GM21717 (cell line): Measurements from ENCODE around the gene GPR39.

Experiments used
- ATAC-seq: cut with Tn5 transposase; IDR thresholded peaks from one replicate; pipeline ENCODE4 v1.9.1; 2021; ENCODE audit warnings: mild to moderate bottlenecking, moderate library complexity; ENCODE audit not compliant: unreplicated experiment

The GPR39 gene

DNA sequence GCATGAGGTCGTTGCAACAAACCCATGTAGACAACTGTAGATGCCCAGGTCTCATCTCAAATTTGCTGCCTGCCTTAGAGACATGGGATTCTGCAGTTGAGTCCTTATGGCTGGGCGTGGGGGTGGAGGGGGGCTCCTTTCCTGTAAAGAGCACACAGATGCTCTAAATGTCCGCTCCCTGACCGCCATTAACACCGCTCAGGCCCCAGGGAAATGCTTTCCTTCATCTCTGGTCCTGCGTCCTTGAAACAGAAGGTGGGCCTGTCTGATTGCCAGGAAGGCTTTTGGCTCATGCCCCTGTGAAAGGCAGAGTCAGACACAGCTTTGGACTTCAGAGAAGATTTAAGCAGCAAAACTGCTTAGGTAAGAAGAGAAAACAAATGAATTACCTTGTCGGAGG lies 25.7 kb downstream of the GPR39 start:
- no peak for ATAC-seq

DNA sequence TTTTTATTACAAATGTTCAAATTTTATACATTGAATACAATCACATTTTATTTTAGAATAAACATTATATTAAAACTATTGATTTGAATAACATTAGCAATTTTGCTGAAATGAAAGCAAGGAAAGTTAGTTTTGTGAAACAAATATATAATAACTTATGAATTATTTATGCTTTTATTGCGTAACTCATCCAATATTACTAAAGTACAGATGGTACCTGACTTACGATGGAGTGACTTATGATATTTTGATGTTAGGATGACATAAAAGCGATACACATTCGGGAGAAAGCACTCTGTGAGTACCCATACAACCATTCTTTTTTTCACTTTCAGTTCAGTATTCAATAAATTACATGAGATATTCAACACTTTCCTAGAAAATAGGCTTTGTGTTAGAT lies 26.5 kb downstream of the GPR39 start:
- ATAC-seq, result no peak

DNA sequence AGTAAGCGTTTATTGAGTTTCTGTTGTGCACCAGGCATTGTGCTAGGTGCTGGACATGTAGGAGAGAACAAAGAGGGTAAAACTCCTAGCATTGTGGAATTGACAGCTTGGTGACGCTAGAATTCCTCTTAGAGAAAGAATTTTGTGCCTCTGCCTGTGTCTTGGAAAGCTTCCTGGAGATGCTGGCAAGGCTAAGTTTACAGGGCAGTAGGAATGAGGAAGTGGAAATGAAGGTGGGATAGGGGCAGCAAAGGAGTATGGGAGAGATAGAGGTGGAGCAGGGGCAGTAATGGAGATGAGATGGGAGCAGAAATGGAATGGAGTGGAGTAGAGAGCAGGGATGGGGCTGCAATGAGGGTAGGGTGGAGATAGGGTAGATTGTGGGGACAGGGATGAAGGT lies 29.8 kb downstream of the GPR39 start:
- ATAC-seq, result no peak

- no peak for ATAC-seq
Measured at GRCh38 chr2:132448331-132448730, 31.7 kb downstream of the GPR39 start.

DNA sequence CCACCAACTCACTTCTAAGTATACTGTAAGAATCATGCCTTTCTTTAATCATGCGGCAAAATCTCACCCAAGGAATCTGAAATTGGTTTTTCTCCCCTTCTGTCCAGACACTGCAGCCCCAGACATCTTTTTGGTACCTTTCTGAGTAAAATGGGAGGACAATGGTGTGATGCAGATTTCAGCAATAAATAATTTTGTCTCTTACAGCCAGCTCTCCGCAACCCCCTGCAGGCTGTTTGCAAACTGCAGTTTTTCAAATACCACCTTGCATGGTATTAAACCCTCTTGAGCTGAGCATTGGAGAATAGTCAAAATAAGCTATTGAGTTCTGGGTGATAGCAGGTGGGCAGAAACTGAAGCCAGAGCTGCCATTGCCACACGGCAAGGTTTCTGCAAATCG lies 32.2 kb downstream of the GPR39 start:
- no peak for ATAC-seq

GRCh38 chr2:132449868-132450267 lies 33.3 kb downstream of the GPR39 start:
- no peak for ATAC-seq

- ATAC-seq, result no peak
Measured at GRCh38 chr2:132460781-132461180, 44.2 kb downstream of the GPR39 start.

GRCh38 chr2:132462236-132462635 lies 45.6 kb downstream of the GPR39 start:
- no peak for ATAC-seq

DNA sequence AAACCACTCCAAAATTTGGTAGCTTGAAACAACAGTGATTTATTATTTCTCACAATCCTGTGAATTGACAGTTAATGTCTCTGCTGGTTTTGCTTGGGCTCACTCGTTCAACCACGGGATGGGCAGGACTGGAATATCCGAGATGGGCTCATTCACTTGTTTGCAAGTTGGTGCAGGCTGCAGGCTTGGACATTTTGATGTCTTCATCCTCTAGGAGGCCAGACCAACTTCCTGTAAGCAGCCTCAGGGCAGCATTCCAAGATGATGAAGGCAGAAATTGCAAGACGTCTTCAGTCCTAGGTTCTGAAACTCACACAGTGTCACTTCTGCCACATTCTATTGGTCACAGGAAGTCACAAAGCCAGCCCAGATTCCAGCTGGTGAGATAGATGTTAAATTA lies 47.1 kb downstream of the GPR39 start:
- no peak for ATAC-seq

GRCh38 chr2:132465917-132466316 lies 49.3 kb downstream of the GPR39 start:
- ATAC-seq, result no peak

- ATAC-seq, result no peak
Measured at GRCh38 chr2:132466428-132467028, 49.9 kb downstream of the GPR39 start.

DNA sequence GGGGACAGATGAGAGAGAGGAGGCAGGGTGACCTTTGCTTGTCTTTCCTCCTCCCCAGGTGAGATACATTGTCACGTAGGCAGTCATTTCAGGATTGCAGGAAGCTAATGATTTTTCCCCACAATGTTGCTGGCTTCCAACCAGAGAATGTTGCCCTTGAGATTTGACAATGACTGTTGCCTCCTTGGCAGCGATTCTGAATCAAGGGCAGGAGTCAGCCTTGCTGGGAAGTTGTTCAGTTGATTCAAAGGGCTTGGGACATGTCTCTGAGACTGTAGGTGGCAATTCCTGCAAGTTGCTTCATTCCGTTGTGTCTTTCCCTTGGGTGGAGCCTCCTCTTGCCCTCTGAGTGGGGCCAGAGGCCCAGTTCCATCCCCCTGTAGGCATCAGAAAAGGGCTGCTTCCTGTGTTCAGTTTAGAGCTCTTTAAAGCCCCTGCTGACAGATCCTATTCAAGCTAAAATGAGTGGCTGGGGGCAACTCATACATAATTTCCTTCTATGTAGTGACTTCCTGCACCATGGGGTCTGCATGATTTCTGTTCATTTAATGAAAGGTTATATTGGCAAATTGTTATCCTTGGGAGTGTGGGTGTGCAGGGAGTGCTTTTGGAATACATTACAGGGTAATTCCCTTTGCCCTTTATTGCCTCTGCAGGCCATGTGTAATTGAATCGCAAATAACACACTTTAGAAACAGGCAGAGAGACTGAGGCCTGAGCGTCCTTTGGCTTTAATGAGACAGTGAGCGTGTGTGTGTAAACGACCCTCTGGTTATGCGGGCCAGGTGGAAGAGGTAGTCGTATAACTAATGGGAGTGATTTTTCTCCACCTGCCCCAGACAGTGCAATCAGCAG lies 52.4 kb downstream of the GPR39 start:
- no peak for ATAC-seq

DNA sequence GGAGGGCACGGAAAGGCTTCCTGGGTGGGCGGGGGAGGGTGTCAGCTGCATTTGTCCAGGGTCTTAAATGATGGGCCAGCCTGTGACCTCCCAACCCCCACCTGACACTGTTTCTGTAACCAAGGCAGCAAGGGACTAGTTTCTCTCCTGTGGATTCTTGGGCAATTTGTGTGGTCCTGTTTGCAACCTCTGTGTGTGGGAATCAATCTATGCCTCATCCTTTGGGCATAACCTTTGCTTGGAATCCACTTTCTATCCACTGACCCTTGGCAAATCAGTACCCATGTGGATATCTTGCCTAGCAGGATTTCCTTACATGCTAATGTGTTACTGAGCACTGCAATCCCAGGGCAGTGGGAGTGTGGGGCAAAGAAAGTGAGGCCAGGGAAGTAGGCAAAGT lies 54.1 kb downstream of the GPR39 start:
- no peak for ATAC-seq

DNA sequence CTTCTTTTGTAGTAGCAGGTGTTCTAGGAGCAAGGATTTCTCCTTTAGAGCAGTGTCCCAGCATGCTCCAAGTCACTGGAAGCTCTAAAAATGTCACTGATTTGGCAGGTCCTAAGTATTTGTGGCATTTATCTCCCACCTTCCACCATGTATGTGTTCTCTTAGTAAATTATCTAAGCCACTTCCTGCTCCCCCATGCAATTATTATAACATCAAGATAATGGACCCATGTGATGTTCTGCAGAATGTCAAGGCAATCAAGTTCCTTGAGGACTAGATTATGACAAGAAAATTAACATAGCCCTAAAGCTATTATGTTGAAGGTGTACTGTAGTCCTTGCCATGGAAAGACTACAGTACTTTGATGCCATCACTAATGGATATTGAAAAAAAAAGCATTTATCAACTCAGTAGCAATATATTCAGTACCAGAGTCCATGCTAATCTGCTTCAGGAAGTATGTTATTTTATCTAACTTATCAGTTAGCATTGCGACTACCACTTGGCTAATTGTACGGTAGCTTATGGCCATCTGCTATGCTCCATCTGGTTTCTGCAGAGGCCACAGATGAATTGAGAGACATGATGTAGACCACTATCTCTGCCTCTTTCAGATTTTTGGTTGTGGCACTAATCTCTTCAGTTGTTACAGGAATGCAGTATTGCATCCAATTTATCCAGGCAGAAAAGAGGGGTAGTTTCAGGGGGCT lies 56.7 kb downstream of the GPR39 start:
- no peak for ATAC-seq

DNA sequence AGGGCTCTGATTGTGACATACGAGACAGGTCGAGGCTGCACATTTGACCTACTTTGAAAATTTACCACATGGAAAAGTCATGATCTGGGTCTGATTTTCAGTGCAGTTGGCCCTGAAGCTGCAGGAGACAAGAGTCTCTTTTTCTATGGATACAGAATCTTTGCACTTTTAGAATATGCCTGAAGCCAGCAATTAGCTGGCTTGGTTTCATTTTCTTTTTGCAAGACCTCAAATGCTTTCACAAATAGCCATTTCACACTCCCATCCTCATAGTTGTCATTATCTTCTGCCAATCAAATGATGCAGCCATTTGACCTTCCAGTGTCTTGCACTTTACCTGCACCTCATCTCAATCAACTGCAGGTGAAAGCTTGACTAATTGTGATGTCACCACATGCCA lies 59.0 kb downstream of the GPR39 start:
- ATAC-seq, result no peak

DNA sequence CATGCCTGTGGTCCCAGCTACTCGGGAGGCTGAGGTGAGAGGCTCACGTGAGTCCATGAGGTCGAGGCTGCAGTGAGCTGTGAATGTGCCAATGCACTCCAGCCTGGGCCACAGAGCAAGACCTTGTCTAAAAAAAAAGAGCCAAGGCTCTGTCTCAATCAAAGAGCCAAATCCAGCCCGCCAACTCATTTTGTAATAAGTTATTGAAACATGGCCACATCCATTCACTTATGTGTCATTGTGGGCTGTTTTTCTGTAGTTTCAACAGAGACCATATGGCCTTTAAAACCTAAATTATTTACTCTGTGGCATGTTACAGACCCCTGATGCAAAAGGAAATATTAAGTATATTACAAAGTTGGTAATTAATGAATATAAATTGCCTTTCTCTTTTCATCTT lies 60.8 kb downstream of the GPR39 start:
- ATAC-seq, result no peak

DNA sequence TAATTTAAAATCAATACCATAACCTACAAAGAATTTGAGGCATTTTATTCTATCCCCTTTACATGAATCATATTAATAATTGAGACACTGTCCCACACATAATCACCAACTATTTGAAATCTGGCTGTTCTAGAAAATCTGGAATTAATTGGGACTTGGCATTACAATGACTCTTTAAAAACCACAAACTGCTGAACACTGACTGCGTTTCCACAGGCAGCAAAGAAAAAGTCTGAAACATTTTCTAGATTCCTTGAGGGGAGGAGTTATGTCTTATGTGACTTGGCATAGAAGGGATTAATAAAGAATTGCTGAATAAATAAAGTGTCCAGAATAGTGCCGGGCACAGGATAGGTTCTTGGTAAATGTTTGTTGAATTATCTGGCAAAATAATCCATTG lies 61.4 kb downstream of the GPR39 start:
- no peak for ATAC-seq

DNA sequence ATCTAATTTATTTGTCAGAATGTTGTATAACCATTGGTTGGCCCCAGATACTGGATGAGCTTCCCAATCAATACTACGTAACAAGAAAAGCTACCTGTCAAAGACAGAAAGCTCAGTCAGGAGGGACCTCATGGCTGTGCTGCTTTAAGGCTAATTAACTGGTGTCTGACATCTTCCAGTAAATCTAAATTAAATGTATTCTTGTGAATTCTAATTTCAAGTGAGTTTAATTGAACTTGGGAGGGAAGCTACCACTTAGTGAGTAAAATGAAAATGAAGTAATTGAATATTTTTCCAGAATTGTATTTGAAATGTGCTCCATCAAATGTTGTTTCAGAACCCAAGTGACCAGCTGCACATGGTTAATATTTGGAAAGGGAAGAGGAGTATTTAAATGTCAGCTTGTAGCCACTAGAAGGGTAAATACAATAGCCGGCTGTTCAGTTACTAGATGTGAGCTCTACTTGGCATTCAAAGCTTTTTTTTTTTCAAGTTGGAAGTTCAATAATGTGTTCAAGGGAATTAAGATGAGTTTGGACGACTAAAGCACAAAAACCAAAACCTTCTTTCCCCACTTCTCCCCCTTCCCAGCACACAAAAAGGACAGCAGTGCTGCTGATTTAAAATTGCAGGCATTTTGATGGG lies 62.0 kb downstream of the GPR39 start:
- no peak for ATAC-seq

DNA sequence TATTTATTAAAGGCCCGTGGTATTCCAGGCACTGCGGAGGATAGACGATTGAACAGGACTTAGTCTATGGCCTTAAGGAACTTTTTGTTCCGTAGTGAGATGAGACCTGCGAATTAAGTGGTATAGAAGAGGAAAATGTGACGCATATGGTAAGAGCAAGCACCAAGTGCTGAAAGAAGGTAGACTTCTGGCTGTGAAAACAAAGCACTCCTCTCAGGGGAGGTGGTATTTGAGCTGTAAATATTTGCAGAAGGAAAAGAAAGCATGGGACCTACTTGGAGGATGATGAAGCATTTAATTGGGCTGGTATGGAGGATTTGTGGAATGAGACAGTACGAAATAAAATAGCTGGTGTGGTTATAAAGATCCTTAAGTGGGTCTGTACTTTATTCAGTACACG lies 62.5 kb downstream of the GPR39 start:
- no peak for ATAC-seq

DNA sequence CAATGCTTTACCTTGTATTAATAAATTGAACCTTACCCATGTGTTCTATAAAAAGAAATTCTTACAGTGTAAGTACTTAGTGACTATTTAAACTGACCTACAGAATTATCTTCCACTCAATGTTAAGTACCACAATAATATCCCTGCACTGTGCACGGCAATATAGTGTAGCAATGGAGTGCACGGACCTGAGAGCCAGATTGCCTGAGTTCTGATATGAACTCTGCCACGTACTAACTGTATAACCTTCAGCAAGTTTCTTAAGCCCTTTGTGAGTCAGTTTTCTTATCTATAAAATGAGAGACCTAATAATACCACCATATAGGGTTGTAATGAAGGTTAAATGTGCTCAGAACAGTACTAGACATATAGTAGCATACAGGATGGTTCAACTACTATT lies 66.2 kb downstream of the GPR39 start:
- no peak for ATAC-seq

DNA sequence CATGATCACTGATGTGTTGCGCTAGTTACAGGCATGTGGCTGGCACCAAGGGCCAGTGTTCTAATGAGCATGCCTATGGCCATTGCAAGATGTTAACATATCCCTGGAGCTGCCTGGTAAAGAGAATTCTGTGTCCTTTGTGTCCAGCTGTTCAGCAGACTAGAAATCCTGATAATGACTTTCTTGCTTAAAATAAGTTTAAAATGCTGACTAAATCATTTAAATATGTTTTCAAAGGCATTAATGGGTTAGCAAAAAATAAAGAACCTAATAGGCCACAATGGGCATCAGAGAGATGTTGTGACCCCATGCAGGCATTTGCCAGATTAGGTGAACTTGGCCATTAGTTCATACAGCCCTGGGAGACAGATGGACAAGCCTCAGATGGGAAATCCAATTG lies 67.5 kb downstream of the GPR39 start:
- ATAC-seq, result no peak

DNA sequence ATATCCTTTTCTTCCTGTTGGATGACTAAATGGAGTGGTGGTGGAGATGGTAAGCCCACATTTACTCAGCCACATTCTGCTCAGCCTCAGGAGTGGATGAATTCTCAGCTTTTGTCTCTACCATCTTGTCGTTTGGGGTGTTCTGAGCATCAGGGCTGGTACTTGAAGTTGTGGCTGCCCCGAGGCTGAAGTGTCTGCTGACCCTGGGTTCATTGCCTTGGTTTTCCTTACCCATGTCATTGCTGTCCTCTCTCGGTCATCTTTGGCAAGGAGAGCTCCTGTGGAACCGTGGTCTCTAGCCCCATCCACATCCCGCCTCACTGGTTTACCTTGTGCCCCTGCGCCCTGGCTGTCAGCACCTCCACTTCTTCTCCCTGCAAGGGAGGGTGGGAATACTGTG lies 71.9 kb downstream of the GPR39 start:
- ATAC-seq, result no peak
